NB4 (cell line): ENCODE data around the gene CRYBB1.

Experiments
- MYC ChIP-seq: IDR thresholded peaks from 2 replicates; pipeline ENCODE4 v1.6.1; 2011; ENCODE audit warnings: low read depth, low read length
- POLR2A ChIP-seq: IDR thresholded peaks from 2 replicates; pipeline ENCODE4 v1.6.1; 2011; ENCODE audit warnings: mild to moderate bottlenecking; ENCODE audit not compliant: insufficient read length; ENCODE audit errors: extremely low read depth
- TF ChIP-seq, protein P1 (sequence below): IDR thresholded peaks from one replicate; pipeline ENCODE4 v1.5.1; 2012; ENCODE audit warnings: low read depth, low read length
- TF ChIP-seq, protein P2 (sequence below): IDR thresholded peaks from 2 replicates; pipeline ENCODE4 v1.6.1; 2011; ENCODE audit warnings: low read depth, low read length

DNA sequence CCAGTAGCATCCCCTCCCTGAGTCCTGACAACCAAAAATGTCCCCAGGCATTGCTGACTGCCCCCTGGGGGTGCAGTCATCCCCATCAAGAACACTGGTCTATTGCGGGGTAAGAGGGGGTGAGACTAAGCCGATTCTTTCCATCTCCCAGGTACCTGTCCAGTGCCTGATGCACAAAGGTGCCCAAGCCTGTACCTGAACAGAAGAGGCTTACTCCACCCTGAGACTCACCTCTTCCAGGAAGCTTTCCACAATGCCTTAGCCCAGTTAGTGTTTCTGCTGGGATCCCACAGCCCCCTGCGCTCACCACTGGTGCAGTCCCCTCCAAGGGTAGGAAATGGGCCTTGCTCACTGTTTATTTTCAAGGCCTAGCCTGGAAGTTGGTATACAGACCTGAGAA is 50.8 kb downstream of the CRYBB1 start:
- TF ChIP-seq MYC: no peak
- TF ChIP-seq, protein P1, sequence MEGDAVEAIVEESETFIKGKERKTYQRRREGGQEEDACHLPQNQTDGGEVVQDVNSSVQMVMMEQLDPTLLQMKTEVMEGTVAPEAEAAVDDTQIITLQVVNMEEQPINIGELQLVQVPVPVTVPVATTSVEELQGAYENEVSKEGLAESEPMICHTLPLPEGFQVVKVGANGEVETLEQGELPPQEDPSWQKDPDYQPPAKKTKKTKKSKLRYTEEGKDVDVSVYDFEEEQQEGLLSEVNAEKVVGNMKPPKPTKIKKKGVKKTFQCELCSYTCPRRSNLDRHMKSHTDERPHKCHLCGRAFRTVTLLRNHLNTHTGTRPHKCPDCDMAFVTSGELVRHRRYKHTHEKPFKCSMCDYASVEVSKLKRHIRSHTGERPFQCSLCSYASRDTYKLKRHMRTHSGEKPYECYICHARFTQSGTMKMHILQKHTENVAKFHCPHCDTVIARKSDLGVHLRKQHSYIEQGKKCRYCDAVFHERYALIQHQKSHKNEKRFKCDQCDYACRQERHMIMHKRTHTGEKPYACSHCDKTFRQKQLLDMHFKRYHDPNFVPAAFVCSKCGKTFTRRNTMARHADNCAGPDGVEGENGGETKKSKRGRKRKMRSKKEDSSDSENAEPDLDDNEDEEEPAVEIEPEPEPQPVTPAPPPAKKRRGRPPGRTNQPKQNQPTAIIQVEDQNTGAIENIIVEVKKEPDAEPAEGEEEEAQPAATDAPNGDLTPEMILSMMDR: no peak
- TF ChIP-seq, protein P2, sequence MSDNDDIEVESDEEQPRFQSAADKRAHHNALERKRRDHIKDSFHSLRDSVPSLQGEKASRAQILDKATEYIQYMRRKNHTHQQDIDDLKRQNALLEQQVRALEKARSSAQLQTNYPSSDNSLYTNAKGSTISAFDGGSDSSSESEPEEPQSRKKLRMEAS: no peak
- no peak for TF ChIP-seq POLR2A
